GM21717 (cell line): ENCODE data around the gene SPHK2.
"Not testable (repeated sequence)": the region's sequence is repeated elsewhere in the genome, so short reads cannot be mapped to it uniquely, and the experiment has no call there.

ENCODE experiments used
- ATAC-seq: cut with Tn5 transposase; IDR thresholded peaks from one replicate; pipeline ENCODE4 v1.9.1; 2021; ENCODE audit warnings: mild to moderate bottlenecking, moderate library complexity; ENCODE audit not compliant: unreplicated experiment

The SPHK2 gene, protein sequence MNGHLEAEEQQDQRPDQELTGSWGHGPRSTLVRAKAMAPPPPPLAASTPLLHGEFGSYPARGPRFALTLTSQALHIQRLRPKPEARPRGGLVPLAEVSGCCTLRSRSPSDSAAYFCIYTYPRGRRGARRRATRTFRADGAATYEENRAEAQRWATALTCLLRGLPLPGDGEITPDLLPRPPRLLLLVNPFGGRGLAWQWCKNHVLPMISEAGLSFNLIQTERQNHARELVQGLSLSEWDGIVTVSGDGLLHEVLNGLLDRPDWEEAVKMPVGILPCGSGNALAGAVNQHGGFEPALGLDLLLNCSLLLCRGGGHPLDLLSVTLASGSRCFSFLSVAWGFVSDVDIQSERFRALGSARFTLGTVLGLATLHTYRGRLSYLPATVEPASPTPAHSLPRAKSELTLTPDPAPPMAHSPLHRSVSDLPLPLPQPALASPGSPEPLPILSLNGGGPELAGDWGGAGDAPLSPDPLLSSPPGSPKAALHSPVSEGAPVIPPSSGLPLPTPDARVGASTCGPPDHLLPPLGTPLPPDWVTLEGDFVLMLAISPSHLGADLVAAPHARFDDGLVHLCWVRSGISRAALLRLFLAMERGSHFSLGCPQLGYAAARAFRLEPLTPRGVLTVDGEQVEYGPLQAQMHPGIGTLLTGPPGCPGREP

DNA sequence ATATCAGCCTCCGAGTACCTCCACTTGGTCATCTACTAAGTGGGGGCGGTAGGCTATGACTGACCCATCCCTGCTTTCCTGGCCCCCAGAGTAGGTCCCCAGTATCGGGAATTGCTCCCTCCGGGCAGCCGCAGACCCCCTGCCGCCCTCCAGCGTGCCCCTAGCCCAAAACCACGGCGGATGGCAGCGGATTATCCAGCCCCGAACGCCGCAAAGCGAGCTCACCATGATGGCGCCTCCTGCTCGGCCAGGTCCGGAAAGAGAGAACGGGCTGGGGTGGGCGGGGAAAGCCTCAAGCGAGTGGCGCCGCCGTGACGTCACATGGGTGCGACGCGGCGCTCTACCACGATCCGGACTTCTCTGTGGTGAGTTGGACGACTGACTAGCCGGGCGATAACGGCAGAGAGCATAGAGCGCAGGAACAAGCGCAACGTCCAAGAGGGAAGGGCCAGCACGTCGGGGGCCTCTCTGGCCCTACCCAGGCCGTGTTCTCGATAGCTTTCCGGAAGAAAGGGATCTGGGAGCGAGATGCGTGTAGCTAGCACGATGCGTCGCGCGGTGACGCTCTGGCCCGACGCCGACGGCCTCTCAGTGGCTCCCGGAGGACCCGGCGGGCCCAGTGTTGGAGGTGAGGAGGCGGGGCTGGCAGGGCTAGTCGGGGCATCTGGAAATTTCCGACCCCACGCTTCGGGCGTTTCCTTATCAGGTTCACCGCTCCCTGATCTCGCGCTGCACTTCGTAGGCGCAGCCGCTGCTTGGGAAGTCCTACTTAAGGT, at the start of gene SPHK2, which contains the start of gene RPL18:
Gene SPHK2, plus strand, starts transcription at position 591 of the 776 bp plus-strand sequence. CDS start 1,009 bp downstream, outside the sequence.
Gene RPL18, minus strand, starts transcription at position 263 of the 776 bp plus-strand sequence. Its CDS starts 35 bp downstream, at position 228.
- peak; percentile 65 for ATAC-seq

DNA sequence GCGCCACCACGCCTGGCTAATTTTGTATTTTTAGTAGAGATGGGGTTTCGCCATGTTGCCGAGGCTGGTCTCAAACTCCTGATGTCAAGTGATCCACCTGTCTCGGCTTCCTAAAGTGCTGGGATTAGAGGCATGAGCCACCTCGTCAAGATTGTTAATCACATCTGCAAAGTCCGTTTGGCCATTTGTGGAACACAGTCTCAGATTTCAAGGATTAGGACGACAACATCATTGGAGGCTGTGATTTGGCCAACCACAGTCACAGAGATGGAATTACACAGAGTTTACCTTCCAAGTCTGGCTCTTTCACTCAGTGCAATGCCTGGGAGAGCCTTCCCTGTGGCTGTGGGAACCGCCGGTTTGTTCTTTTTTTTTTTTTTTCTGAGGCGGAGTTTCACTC, 49.5 kb upstream of the SPHK2 start:
- no peak for ATAC-seq

DNA sequence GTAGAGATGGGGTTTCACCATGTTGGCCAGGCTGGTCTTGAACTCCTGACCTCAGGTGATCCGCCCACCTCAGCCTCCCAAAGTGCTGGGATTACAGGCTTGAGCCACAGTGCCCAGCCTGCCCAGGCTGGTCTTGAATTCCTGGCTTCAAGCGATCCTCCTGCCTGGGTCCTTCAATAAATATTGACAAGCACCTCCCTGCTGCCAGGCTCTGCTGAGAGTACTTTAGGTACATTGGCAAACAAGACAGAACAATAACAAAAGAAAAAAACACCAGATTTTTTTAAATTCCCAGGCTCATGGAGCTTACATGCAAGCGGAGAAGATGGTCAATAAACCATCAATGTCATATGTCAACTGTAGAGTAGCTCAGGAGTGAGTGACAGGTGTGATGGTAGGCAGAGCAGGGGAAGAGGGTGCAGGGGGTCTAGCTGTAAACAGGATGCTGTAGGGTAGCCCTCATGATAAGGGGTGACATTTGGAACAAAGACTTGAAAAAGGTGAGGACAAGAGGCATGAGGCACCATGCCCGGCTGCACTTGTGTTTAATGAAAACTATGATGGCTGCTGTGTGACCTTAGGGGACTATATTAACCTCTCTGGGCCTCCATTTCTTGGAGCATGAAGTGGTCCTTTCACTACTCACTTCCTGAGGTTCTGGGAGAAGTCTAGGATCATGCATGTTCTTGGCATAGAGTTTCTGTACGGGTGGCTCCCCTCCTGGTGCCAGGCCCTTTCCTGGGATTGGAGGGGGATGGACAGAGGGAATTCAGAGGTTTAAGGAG, 47.7 kb upstream of the SPHK2 start:
- no peak for ATAC-seq

DNA sequence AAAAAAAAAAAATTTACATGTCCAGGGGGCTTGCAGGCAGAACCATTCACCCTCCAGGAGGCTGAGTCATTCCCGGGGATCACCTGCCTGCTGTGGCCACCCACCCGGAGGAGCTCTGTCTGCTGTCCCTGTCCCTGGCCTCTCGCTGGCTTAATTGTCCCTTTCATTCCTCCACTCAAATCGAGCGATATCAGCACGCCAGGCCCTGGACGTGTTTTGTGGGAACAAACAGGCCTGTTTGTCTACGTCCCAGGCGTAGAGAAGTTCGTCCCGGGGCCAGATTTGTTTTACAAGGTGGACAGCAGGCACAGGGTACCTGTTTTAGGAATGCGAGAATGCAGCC, 46.2 kb upstream of the SPHK2 start:
- ATAC-seq, result no peak

DNA sequence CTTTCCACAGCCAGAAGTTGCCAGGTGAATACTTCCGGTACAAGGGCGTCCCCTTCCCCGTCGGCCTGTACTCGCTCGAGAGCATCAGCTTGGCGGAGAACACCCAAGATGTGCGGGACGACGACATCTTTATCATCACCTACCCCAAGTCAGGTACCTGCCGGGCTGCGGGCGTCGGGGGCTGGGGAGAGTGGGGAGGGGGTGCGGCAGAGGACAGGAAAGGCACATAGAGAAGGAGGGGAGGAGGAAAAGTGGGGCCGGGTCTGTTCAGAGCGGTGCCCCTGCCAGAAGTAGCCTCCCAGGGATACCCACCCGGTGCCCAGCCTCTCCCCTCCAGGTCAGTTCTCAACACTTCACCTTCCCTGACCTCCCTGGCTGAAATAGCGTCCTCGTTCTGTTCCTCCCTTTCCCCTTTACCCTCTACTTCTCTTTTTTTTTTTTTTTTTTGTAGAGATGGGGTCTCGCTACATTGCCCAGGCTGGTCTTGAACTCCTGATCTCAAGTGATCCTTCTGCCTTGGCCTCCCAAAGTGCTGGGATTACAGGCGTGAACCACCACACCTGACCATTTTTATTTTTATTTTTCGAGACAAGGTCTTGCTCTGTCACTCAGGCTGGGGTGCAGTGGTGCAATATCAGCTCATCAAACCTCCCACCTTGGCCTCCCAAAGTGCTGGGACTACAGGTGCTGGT, 43.2 kb upstream of the SPHK2 start:
- ATAC-seq, result no peak

DNA sequence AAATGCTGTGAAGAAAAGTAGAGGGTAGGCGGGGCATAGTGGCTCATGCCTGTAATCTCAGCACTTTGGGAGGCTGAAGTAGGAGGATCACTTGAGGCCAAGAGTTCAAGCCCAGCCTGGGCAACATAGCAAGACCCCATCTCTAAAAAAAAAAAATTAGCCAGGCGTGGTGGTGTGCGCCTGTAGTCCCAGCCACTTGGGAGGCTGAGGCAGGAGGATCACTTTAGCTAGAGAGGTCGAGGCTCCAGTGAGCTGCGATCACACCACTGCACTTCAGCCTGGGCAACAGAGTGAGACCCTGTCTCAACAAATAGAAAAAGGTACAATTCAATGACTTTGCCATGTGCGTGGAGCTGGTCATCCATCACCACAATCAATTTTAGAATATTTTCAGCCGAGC, 41.4 kb upstream of the SPHK2 start:
- ATAC-seq, result not testable (repeated sequence)

DNA sequence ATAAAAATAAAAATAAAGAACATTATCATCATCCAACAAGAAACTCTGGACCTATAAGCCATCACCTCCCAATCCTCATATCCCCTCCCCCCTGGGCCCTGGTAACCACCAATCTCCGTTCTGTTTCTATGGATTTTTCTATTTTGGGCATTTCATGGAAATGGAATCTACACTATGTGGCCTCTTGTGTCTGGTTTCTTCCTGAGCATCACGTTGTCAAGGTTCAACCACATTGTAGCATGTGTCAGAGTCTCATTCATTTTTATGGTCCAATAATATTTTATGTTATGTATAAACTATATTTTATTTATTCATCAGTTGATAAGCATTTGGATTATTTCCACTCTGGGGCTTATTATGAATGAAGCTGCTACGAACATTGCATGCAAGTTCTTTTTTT, 40.4 kb upstream of the SPHK2 start:
- ATAC-seq, result no peak

DNA sequence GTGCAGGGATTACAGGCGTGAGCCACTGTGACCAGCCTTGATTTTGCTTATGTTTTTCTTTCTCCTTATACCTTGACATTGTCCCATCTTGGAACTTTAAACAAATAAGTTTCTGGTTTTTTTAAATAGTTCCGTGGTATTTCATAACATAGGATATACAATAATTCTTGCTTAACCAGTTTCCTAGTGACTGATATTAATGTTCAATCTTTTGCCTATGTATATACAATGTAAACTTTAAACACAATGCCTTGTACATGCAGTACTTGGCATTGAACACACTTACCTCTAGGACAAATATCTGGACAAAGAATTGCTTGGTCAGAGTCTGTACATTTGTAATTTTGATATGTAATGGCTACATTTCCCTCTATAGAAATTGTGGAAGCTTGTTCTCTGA, 37.1 kb upstream of the SPHK2 start:
- no peak for ATAC-seq

DNA sequence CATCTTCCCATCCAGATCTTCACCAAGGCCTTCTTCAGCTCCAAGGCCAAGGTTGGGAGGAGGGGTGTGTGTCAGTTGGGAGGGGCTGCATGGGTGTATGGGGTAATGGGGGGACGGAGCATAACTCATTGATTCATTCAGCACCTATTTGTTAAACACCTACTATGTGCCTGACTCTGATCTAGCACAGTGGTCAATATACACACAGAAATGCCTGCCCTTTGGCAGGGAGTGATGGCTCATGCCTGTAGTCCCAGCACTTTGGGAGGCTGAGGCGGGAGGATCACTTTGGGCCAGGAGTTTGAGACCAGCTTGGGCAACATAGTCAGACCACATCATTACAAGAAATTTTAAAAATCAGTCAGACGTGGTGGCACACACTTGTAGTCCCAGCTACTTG, 31.9 kb upstream of the SPHK2 start:
- no peak for ATAC-seq

DNA sequence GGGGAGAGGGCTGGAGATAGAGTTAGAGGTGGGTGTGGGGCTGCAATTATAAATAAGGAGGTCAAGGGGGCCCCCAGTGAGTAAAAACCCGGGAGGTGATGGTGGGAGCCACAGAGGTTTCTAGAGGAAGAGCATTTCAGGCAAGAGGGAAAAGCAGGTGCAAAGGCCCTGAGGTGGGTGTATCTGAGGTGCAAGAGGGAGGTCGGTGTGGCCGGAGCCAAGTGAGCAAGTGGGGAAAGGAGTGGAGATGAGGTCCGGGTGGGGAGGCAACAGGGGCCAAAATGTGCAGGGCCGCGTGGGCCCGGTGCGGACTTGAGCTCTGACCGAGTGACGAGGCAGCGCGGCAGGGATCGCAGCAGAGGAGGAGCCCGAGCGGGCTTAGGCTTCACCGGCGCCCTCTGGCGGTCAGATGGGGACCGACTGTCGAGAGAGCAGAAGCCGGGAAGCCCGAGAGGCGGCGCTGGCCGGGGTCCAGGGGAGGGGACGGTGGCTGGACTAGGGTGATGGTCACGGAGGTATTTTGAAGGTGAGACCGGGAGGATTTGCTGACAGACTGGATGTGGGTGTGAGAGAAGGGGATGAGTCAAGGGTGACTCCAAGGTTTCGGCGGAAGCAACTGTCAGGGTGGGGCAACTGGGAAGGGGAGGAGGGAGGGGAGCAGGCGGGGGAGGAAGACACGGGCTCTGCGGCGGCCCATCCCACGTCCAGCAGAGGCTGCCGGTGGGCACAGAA, 30.5 kb upstream of the SPHK2 start:
- no peak for ATAC-seq

DNA sequence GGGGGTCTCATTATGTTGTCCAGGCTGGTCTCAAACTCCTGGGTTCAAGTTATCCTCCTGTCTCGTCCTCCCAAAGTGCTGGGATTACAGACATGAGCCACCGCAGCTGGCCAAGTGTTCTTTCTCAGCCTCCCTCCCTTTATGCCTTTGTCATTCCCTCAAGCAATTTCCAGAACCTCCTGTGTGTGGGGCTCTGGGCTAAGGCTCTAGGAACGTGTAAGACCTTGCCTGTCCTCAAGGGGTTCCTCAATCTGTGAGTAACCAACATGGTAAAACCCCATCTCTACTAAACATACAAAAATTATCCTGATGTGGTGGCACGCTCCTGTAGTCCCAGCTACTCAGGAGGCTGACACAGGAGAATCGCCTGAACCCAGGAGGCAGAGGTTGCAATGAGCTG, 28.3 kb upstream of the SPHK2 start:
- no peak for ATAC-seq

DNA sequence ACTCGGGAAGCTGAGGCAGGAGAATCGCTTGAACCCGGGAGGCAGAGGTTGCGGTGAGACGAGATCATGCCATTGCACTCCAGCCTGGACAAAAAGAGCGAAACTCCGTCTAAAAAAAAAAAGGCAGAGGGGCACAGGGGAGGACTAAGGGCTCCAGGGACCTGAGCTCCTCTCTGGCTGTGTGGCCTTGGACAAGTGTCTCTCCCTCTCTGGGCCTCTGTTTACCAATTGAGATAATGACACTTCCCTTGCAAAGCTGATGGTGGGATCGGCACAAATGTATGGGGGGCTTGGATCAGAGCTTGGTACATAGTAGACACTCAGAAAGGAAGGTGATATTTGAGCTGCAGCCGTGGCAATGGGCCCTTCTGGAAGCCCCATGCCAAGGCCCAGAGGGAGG, 24.1 kb upstream of the SPHK2 start:
- no peak for ATAC-seq

DNA sequence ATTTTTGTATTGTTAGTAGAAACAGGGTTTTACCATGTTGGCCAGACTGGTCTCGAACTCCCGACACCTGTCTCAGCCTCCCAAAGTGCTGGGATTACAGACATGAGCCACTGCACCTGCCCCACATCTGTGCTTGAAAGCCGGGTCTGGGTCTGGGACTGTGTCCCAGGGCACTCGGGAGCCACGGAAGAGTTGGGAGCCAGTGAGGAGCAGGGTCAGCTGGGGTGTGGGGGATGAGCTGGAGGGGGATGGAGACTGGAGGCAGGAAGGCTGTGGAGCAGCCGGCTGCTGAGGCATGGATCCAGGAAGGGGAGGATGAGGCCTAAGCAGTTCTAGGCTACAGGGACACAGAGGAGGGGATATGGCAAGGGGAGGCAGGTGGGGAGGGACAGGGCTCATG, 23.5 kb upstream of the SPHK2 start:
- no peak for ATAC-seq

DNA sequence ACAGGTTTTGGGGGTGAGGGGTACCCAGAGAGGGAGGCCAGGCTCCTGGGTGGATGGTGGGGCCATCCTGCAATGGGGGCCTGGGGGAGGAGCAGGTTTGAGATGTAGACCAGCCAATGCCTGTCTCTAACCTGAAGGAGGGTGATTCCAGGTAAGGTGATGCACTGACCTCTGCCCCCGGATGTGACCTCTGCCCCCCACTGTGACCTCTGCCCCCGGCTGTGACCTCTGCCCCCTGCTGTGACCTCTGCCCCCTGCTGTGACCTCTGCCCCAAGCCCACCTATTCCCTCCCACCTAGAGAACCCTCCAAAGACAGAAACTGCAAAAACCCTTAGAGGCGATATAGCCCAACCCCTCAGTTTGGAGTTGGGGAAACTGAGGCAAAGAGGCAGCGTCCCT, 23.1 kb upstream of the SPHK2 start:
- ATAC-seq, result no peak

DNA sequence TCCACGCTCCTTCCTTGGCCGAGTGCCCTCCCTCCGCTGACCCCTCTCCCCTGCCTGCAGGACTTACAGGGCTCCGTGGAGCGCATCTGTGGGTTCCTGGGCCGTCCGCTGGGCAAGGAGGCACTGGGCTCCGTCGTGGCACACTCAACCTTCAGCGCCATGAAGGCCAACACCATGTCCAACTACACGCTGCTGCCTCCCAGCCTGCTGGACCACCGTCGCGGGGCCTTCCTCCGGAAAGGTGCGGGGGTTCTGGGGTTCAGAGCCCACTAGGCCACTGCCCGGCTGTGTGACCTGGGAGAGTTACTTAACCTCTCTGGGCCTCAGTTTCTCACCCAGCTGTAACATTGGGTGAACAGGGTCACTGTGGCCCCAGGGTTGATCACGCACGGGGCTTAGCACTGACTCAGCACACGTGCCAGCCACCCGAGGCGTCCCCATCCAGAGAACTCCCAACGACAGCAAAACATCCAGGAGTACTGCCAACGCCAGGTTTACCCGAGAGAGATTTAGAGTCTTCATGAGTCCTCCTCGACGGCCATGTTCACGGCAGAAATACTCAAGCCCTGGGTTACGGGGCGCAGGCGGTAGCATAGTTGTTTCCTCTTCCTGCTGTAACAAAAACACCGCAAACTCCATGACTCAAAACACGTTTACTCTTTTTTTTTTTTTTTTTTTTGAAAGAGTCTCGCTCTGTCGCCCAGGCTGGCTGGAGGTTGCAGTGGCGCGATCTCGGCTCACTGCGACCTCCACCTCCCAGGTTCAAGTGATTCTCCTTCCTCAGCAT, 22.4 kb upstream of the SPHK2 start:
- ATAC-seq, result no peak

DNA sequence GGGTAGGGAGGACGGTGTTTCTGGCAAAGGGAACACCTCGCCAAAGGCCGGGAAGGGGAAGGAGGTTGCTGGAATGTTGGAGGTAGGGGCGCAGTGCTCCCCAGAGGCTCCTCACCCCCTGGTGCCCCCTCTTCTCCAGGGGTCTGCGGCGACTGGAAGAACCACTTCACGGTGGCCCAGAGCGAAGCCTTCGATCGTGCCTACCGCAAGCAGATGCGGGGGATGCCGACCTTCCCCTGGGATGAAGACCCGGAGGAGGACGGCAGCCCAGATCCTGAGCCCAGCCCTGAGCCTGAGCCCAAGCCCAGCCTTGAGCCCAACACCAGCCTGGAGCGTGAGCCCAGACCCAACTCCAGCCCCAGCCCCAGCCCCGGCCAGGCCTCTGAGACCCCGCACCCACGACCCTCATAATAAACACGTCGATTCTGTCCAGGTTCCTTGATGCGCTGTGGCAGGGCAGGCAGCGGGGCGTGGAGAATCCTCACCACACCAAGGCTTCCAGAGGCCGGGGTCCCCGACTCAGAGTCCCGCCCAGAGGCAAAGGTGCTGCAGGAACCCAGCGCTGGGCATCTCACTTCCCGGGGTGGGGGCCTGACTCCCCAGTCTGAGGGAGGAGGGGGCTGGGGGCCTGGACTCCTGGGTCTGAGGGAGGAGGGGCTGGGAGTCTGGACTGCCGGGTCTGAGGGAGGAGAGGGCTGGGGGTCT, 20.2 kb upstream of the SPHK2 start:
- no peak for ATAC-seq

DNA sequence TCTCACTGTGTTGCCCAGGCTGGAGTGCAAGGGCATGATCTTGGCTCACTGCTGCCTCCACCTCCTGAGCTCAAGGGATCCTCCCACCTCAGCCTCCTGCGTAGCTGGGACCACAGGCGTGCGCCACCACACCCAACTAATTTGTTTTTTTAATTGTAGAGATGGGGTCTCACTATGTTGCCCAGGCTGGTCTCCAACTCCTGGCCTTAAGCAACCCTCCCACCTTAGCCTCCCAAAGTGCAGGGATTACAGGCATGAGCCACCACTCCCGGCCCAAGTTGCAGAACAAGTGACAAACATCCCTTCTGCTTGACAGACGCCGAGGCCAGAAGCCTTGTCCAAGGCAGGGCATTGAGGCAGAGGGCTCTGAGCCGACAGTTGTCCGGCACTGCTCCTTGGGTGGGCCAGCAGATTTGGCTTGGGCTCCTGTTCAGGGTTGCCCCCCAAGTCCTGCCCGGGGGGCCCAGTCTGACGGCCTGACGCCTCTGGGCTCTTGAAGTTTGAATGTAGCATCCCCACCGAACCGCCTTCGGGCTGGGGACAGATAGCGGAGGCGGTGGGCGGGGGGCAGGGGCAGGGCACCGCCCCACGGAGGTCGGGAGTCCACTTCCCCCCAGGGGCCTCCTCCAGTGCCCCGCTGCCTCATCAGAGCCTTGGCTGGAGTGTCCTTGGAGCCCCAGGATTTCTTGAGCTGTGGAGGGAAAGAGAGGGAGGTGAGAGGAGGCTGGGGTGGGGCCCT, 18.5 kb upstream of the SPHK2 start:
- ATAC-seq, result no peak

DNA sequence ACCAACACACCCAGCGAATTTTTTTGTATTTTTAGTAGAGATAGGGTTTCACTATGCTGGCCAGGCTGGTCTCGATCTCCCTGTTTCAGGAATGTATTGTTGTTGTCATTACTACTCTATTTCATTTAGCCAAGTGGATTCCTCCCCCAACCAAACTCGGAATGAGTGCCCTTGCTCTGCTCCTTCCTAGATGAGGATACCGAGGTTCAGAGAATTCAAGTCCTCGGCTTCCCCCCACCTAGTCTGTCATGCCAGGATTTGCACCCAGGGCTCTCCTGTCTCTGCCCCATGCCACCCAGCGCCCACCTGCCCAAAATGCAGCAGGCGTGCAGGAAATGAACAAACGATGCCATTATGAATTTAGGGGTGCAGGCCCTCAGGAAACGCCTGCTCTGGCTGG, 16.3 kb upstream of the SPHK2 start:
- no peak for ATAC-seq
